HCT116 (cell line): ENCODE data around the gene ZYG11B. TPM values are rescaled to one million over a fixed set of nuclear protein-coding genes. Genes with fewer than 3 reads are reported as not detected.

Source experiments
- ATAC-seq: fragments of 200-7000 bp; cut with Tn5 transposase; 2 replicates; pipeline ENCODE4 v1.9.1; 2020; ENCODE audit warnings: mild to moderate bottlenecking, moderate library complexity
- BruUV-seq: library from RNA; stranded (reverse); fragments of 400-500 nt; replicated peaks from 2 replicates; lab custom pipeline; 2021; lab: Mats Ljungman, UMichigan
- CTCF ChIA-PET: fragments of 300-600 bp; sonication (Branson Sonifier 250); formaldehyde crosslinking; loops from one replicate; lab custom pipeline; 2021; ENCODE audit warnings: antibody characterized with exemption; lab: Charles Lee
- POLR2A ChIA-PET: fragments of 300-600, 350-600 bp; sonication (Branson Sonifier 250); formaldehyde crosslinking; loops from one replicate; lab custom pipeline; 2021; ENCODE audit warnings: antibody characterized with exemption; lab: Charles Lee
- RAD21 ChIA-PET, 2 experiments: fragments of 300-600 bp; sonication (Branson Sonifier 250); formaldehyde crosslinking; loops; one replicate each; lab custom pipeline; 2023; ENCODE audit warnings: low total read pairs in 2 of 2; ENCODE audit not compliant: uncharacterized antibody in 2 of 2, unreplicated experiment in 2 of 2, low non-redundant PET in 1 of 2; lab: Charles Lee
- DNase-seq: peaks from one replicate; pipeline ENCODE4 v3.0.0-alpha.2; 2010; ENCODE audit warnings: low read depth, low spot score
- H2AFZ ChIP-seq: fragments of 200-600 bp; shearing (Covaris generic), sonication (generic); 2 replicates; pipeline ENCODE4 v1.6.1; 2017; ENCODE audit warnings: low read depth, mixed run types, mixed read lengths, antibody characterized with exemption, low read length; ENCODE audit not compliant: poor library complexity, severe bottlenecking
- H3K27ac ChIP-seq: 2 replicates; pipeline ENCODE4 v1.5.1; 2012; ENCODE audit warnings: low read depth, low read length
- H3K27me3 ChIP-seq: fragments of 200-600 bp; sonication (generic); 2 replicates; pipeline ENCODE4 v1.6.1; 2016; ENCODE audit warnings: mixed run types, low read length, mixed read lengths; ENCODE audit not compliant: insufficient read depth
- H3K36me3 ChIP-seq, 2 experiments: fragments of 200-500 bp in 1 of 2; fragments of 200-600 bp in 1 of 2; sonication (Bioruptor generic) in 1 of 2; sonication (generic) in 1 of 2; 2 replicates each; pipeline versions ENCODE4 v1.5.1 to v1.6.1; 2014 to 2016; ENCODE audit warnings: low read length in 2 of 2, inconsistent platforms in 1 of 2, mixed read lengths in 1 of 2, mixed run types in 1 of 2; ENCODE audit not compliant: insufficient read depth in 2 of 2, control insufficient read depth in 1 of 2
- H3K4me1 ChIP-seq, 2 experiments: fragments of 200-600 bp in 1 of 2; sonication (generic) in 1 of 2; 2 replicates each; pipeline versions ENCODE4 v1.5.1 to v1.6.1; 2012 to 2017; ENCODE audit warnings: low read length in 2 of 2, inconsistent platforms in 1 of 2, mild to moderate bottlenecking in 1 of 2, mixed read lengths in 1 of 2, mixed run types in 1 of 2, moderate library complexity in 1 of 2; ENCODE audit not compliant: insufficient read depth in 2 of 2, control insufficient read depth in 1 of 2
- H3K4me2 ChIP-seq: fragments of 200-600 bp; sonication (generic); 2 replicates; pipeline ENCODE4 v1.6.1; 2017; ENCODE audit warnings: mixed run types, low read length, mixed read lengths
- H3K4me3 ChIP-seq, 2 experiments: fragments of 200-600 bp in 1 of 2; sonication (generic) in 1 of 2; replicated peaks in 1 of 2; 2 replicates each; pipeline ENCODE4 v1.5.1; 2011 to 2016; ENCODE audit warnings: low read length in 2 of 2, control low read depth in 1 of 2, low read depth in 1 of 2, mild to moderate bottlenecking in 1 of 2, mixed read lengths in 1 of 2, mixed run types in 1 of 2
- H3K79me2 ChIP-seq: fragments of 200-600 bp; sonication (generic); 2 replicates; pipeline ENCODE4 v1.6.1; 2017; ENCODE audit warnings: mild to moderate bottlenecking, mixed run types, low read length, moderate library complexity, mixed read lengths; ENCODE audit not compliant: insufficient read depth
- H3K9ac ChIP-seq: fragments of 200-600 bp; sonication (generic); 2 replicates; pipeline ENCODE4 v1.6.1; 2016; ENCODE audit warnings: low read length, mixed read lengths
- H3K9me2 ChIP-seq: fragments of 200-600 bp; sonication (generic), shearing (Covaris generic); 2 replicates; pipeline ENCODE4 v1.6.1; 2017; ENCODE audit warnings: mixed run types, mild to moderate bottlenecking, moderate library complexity; ENCODE audit not compliant: insufficient read depth
- H3K9me3 ChIP-seq, 2 experiments: fragments of 200-500 bp in 1 of 2; fragments of 200-600 bp in 1 of 2; sonication (Bioruptor generic) in 1 of 2; sonication (generic) in 1 of 2; 2 replicates each; pipeline ENCODE4 v1.6.1; 2014 to 2017; ENCODE audit warnings: low read length in 2 of 2, mixed read lengths in 2 of 2, inconsistent platforms in 1 of 2, low read depth in 1 of 2, mild to moderate bottlenecking in 1 of 2, mixed run types in 1 of 2, moderate library complexity in 1 of 2; ENCODE audit not compliant: control insufficient read depth in 1 of 2, insufficient read depth in 1 of 2
- H4K20me1 ChIP-seq: fragments of 200-600 bp; sonication (generic), shearing (Covaris generic); 2 replicates; pipeline ENCODE4 v1.6.1; 2017; ENCODE audit warnings: mixed run types, mild to moderate bottlenecking, moderate library complexity; ENCODE audit not compliant: insufficient read depth
- CEBPB ChIP-seq: IDR thresholded peaks from 2 replicates; pipeline ENCODE4 v1.6.1; 2012; ENCODE audit warnings: low read depth
- CTCF ChIP-seq, 3 experiments: fragments of 200-600 bp in 1 of 3; sonication (generic) in 1 of 3; IDR thresholded peaks in 2 of 3; conservative IDR thresholded peaks in 1 of 3; 2 replicates each; pipeline ENCODE4 v1.5.1; 2012 to 2017; ENCODE audit warnings: low read depth in 2 of 3, low read length in 2 of 3, antibody characterized with exemption in 1 of 3, borderline replicate concordance in 1 of 3, control low read depth in 1 of 3, mild to moderate bottlenecking in 1 of 3, mixed read lengths in 1 of 3, mixed run types in 1 of 3, moderate library complexity in 1 of 3; ENCODE audit not compliant: insufficient read depth in 1 of 3
- EGR1 ChIP-seq: IDR thresholded peaks from 2 replicates; pipeline ENCODE4 v1.6.1; 2012; ENCODE audit warnings: low read depth
- ELF1 ChIP-seq: IDR thresholded peaks from 2 replicates; pipeline ENCODE4 v1.6.1; 2012; ENCODE audit warnings: low read depth, borderline replicate concordance
- EZH2 ChIP-seq: fragments of 200-600 bp; sonication (generic); IDR thresholded peaks from 2 replicates; pipeline ENCODE4 v1.6.1; 2017; ENCODE audit warnings: antibody characterized with exemption, mixed run types
- EZH2phosphoT487 ChIP-seq: fragments of 200-600 bp; IDR thresholded peaks from 2 replicates; pipeline ENCODE4 v1.6.1; 2018; ENCODE audit warnings: antibody characterized with exemption, borderline replicate concordance
- JUND ChIP-seq: IDR thresholded peaks from 2 replicates; pipeline ENCODE4 v1.6.1; 2012
- MAX ChIP-seq: IDR thresholded peaks from 2 replicates; pipeline ENCODE4 v1.6.1; 2012
- RAD21 ChIP-seq: IDR thresholded peaks from 2 replicates; pipeline ENCODE4 v1.6.1; 2012; ENCODE audit warnings: low read depth, mild to moderate bottlenecking
- SIN3A ChIP-seq: IDR thresholded peaks from 2 replicates; pipeline ENCODE4 v1.6.1; 2012; ENCODE audit warnings: low read depth
- SP1 ChIP-seq: IDR thresholded peaks from 2 replicates; pipeline ENCODE4 v1.6.1; 2012; ENCODE audit warnings: low read depth
- YY1 ChIP-seq: IDR thresholded peaks from 2 replicates; pipeline ENCODE4 v1.6.1; 2011; ENCODE audit warnings: low read length, low read depth, moderate library complexity, mild to moderate bottlenecking; ENCODE audit not compliant: insufficient replicate concordance; ENCODE audit errors: extremely low read depth
- ZNF274 ChIP-seq: fragments of 200-500 bp; sonication (Bioruptor generic); IDR thresholded peaks from 2 replicates; pipeline ENCODE4 v1.6.1; 2014; ENCODE audit warnings: mild to moderate bottlenecking, low read depth, low read length, inconsistent platforms
- intact Hi-C: fragments of 100-400 bp; cut with micrococcal nuclease; formaldehyde crosslinking; loops from 2 replicates; pipeline ENCODE4 v1.10.0; 2022
- total RNA-seq: library from RNA; stranded (reverse); gene quantifications from one replicate; pipeline ENCODE4 v1.2.1, GENCODE V29; 2021; ENCODE audit not compliant: unreplicated experiment
- TF ChIP-seq, protein P1 (sequence below): IDR thresholded peaks from 2 replicates; pipeline ENCODE4 v1.6.1; 2011; ENCODE audit warnings: mild to moderate bottlenecking, low read length, moderate library complexity; ENCODE audit not compliant: insufficient replicate concordance; ENCODE audit errors: extremely low read depth
- TF ChIP-seq, protein P2 (sequence below): IDR thresholded peaks from 2 replicates; pipeline ENCODE4 v1.6.1; 2012; ENCODE audit warnings: low read depth

The ZYG11B gene
- total RNA-seq, 1 experiment from 2014 or later: 20.7 TPM

- ATAC-seq (no peak), DNase-seq (no peak)
- POLR2A ChIA-PET: no interaction called here
- intact Hi-C loops: no loop called here
- TF ChIP-seq, protein P1, sequence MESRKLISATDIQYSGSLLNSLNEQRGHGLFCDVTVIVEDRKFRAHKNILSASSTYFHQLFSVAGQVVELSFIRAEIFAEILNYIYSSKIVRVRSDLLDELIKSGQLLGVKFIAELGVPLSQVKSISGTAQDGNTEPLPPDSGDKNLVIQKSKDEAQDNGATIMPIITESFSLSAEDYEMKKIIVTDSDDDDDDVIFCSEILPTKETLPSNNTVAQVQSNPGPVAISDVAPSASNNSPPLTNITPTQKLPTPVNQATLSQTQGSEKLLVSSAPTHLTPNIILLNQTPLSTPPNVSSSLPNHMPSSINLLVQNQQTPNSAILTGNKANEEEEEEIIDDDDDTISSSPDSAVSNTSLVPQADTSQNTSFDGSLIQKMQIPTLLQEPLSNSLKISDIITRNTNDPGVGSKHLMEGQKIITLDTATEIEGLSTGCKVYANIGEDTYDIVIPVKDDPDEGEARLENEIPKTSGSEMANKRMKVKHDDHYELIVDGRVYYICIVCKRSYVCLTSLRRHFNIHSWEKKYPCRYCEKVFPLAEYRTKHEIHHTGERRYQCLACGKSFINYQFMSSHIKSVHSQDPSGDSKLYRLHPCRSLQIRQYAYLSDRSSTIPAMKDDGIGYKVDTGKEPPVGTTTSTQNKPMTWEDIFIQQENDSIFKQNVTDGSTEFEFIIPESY: no peak
- TF ChIP-seq SP1 (no peak), EGR1 (no peak), ELF1 (no peak), JUND (no peak), MAX (no peak), ZNF274 (no peak), YY1 (no peak), RAD21 (no peak), EZH2phosphoT487 (no peak), EZH2 (no peak), CTCF (IDR thresholded peaks at IDR 0.05 in 2 of 3, conservative IDR thresholded peaks at IDR 0.05 in 1 of 3; ENCODE audit: borderline replicate concordance in 1 of 3, insufficient read depth in 1 of 3, low read depth in 2 of 3, low read length in 2 of 3) (no peak), CEBPB (no peak), SIN3A (no peak)
- TF ChIP-seq, protein P2, sequence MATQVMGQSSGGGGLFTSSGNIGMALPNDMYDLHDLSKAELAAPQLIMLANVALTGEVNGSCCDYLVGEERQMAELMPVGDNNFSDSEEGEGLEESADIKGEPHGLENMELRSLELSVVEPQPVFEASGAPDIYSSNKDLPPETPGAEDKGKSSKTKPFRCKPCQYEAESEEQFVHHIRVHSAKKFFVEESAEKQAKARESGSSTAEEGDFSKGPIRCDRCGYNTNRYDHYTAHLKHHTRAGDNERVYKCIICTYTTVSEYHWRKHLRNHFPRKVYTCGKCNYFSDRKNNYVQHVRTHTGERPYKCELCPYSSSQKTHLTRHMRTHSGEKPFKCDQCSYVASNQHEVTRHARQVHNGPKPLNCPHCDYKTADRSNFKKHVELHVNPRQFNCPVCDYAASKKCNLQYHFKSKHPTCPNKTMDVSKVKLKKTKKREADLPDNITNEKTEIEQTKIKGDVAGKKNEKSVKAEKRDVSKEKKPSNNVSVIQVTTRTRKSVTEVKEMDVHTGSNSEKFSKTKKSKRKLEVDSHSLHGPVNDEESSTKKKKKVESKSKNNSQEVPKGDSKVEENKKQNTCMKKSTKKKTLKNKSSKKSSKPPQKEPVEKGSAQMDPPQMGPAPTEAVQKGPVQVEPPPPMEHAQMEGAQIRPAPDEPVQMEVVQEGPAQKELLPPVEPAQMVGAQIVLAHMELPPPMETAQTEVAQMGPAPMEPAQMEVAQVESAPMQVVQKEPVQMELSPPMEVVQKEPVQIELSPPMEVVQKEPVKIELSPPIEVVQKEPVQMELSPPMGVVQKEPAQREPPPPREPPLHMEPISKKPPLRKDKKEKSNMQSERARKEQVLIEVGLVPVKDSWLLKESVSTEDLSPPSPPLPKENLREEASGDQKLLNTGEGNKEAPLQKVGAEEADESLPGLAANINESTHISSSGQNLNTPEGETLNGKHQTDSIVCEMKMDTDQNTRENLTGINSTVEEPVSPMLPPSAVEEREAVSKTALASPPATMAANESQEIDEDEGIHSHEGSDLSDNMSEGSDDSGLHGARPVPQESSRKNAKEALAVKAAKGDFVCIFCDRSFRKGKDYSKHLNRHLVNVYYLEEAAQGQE: no peak
- Histone ChIP-seq H3K4me3 (no peak overlapping the region), H3K79me2 (no peaks in the 10 kb centered on the region; the same call in 1 of the 2 replicates), H3K9me2 (no peaks in the 10 kb centered on the region), H3K4me2 (no peak overlapping the region), H3K9ac (no peak overlapping the region), H3K27ac (no peak overlapping the region), H3K4me1 (no peaks in the 10 kb centered on the region), H3K9me3 (no peaks in the 10 kb centered on the region), H2AFZ (no peak overlapping the region), H4K20me1 (0 out of 2 replicates have a peak, but pooled peaks cover 6% of the 10 kb centered on the region), H3K36me3 (0 out of 4 replicates have a peak, but pooled peaks cover 0 to 2% of the 10 kb centered on the region in 2 experiments), H3K27me3 (no peaks in the 10 kb centered on the region)
- BruUV-seq: no TSS peak
- CTCF ChIA-PET: no interaction called here
- RAD21 ChIA-PET: no interaction called here
Observed at GRCh38 chr1:52769346-52770033, 43.2 kb downstream of the ZYG11B start.
